SK-MEL-5 (cell line): ENCODE data around the gene WFDC12. TPM values are rescaled to one million over a fixed set of nuclear protein-coding genes. Genes with fewer than 3 reads are reported as not detected.
"Not testable (repeated sequence)": the region's sequence is repeated elsewhere in the genome, so short reads cannot be mapped to it uniquely, and the experiment has no call there.

Source experiments
- DNase-seq: peaks from one replicate; pipeline ENCODE4 v3.0.0-alpha.2; 2016; ENCODE audit warnings: low read depth, low spot score
- in situ Hi-C: cut with HindIII; loops from 2 replicates; pipeline ENCODE4 v1.10.0; 2016; ENCODE audit warnings: low sequenced_read_pairs, high pct_unique_total_duplicates, low pct_unique_long_range_greater_than_20kb
- polyA plus RNA-seq, 2 experiments: library from polyadenylated mRNA; depleted of rRNA; stranded (reverse); fragments of >200 nt; gene quantifications; 2 replicates each; pipeline ENCODE4 v1.2.3, GENCODE V29; 2015
- total RNA-seq: library from RNA; depleted of rRNA; stranded (reverse); fragments of >200 nt; shearing (Covaris generic); gene quantifications from 2 replicates; pipeline ENCODE4 v1.2.3, GENCODE V29; 2014; rRNA removed

Gene WFDC12, protein sequence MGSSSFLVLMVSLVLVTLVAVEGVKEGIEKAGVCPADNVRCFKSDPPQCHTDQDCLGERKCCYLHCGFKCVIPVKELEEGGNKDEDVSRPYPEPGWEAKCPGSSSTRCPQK
- not detected in 2 replicates for total RNA-seq
- polyA plus RNA-seq (2015; cell fraction: cytosol; rRNA removed) = not detected in 2 replicates
- not detected in 2 replicates for polyA plus RNA-seq (2015; cell fraction: nucleus; rRNA removed)

DNA sequence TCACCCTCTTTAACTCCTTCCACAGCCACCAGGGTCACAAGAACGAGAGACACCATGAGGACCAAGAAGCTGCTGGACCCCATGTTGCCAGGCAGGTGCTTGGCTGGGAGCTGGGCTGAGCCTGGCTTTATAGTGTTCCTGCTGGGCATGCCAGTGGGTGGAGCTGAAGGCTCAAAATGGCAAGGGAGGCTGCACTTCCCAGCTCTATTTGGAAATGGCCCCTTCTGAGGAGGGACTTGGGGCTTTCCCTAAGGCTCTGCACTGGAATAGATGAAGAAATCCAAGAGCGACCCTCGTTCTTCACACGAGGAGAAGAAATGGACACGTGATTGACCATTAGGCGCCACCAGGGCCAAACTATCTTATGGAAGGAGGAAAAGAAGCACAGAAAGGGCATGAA, at the start of gene WFDC12:
Gene WFDC12 (minus strand): TSS at position 101 of the 400 bp plus-strand sequence. CDS start 18 bp downstream, at position 83.
- in situ Hi-C loops = no loop called here
- no peak for DNase-seq

DNA sequence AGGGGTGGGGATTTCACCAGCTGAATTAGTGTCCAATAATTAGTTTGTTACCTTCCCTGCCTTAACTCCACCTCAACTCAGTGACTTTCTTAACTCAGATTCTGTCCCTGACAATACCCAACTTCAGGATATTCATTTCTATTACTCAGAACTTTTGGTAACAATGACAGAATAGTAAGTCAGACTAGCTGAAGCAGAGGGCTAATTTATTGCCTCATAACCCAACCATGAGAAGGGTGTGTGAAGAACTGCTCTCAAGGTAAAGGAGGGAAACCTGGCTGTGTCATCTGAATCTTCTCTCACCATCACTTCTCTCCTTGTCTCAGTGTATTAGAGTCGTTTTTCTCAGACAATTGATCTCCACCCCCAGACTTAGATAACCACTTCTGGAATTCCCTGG, 49.3 kb upstream of the WFDC12 start:
- no peak for DNase-seq
- in situ Hi-C loops = no loop called here

DNA sequence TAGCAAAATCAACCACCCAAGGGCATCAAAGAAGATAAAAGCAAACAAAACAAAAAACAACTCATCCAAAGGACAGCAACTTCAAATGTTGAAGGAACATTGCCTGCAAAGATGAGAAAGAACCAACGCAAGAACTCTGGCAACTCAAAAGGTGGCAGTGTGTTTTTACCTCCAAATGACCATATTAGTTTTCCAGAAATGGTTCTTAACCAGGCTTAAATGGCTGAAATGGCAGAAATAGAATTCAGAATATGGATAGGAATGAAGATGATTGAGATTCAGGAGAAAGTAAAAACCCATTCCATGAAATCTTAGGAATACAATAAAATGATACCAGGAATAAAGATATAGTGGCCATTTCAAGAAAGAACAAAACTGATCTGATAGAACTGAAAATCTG, 40.6 kb upstream of the WFDC12 start:
- in situ Hi-C loops = no loop called here
- DNase-seq = no peak

DNA sequence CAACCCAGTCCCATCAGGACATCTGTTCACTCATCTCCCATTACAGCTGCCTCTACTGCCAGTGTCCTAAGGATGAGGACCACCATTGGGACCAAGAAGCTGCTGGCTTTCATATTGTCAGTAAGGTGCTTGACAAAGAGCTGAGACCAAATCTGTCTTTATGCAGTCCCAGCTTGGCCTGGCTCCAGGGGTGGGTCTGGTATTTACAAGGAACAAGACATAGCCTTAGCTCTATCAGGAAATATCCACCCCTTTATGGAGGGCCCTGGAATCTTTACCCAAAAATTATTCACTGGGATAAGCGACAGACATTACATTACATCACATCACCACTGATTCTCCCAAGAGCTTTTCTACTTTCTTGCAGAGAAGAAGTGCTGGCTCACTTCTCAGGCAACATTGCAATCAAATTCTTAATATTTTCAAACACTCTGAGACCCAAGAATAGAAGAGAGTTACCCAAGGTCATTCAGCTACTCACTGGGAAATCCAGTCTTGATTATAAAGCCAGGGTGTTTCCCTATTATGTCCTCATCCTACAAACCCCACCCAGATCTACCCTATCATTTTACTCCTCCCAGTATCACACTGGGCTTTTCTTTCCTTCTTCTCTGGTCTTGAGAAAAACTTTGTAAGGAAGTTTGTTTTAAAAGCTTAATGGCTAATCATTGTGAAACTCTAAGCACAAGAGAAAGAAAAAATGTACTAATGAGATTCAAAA, 39.0 kb upstream of the WFDC12 start:
- DNase-seq = no peak
- in situ Hi-C loops = no loop called here

DNA sequence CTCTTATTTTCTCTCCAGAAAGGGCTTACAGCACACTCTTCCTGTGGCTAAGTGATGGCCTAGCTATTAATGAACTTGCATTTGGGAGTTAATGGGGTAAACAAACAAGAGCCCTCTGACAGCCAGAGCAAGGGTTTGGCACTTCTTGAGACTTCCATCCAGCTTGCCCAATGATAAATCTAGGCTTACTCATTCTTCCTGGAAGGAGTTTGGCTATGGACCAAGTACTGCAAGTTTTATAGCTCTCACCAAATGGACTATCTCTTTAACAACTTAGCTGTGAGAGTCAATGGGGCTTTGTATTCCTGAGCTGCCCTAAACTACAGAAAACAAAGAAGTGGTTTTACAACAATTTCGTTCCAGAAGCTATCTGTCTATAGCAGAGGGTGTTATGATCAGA, 33.7 kb upstream of the WFDC12 start:
- in situ Hi-C loops = no loop called here
- DNase-seq = peak; percentile 98

DNA sequence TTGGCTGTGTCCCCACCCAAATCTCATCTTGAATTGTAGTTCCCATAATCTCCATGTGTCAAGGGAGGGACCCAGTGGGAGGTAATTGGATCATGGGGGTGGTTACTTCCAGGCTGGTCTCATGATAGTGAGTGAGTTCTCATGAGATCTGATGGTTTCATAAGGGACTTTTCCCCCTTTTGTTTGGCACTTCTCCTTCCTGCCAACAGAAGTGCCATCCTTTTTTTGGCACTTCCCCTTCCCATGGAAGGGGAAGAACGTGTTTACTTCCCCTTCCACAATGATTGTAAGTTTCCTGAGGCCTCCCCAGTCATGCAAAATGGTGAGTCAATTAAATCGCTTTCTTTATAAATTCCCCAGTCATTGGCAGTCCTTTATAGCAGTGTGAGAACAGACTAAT, 32.4 kb upstream of the WFDC12 start:
- in situ Hi-C loops = no loop called here
- no peak for DNase-seq

DNA sequence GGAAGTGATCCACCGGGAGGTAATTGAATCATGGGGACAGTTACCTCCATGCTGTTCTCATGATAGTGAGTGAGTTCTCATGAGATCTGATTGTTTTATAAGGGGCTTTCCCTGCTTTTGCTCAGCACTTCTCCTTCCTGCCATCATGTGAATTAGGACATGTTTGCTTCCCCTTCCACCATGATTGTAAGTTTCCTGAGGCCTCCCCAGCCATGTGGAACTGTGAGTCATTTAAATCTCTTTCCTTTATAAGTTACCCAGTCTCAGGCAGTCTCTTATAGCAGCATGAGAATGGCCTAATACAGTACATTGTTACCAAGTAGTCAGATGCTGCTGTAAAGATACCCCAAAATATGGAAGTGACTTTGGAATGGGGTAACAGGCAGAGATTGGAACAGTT, 30.5 kb upstream of the WFDC12 start:
- in situ Hi-C loops = not testable (repeated sequence)

DNA sequence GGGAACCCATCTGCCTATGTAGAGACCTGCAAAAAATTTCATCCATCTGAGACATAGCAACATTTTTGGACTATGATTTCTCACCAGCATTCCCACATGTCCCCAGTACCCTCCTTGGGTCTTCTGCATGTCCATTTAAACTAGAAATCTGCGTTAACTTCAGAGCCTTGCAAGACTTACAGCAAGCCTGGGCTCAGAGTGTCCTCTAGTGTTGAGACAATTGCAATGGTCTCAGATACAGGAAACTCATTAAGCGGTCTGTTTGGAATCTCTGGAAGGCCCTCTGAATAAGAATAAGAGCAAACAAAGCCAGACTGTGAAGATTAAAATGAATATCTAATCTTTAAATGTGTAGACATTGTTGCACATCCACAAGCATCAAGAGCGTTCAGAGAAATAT, 29.9 kb upstream of the WFDC12 start:
- DNase-seq = peak; percentile 48

More for the DNA sequence above, 30.5 kb upstream of the WFDC12 start:
- DNase-seq = not testable (repeated sequence)

DNA sequence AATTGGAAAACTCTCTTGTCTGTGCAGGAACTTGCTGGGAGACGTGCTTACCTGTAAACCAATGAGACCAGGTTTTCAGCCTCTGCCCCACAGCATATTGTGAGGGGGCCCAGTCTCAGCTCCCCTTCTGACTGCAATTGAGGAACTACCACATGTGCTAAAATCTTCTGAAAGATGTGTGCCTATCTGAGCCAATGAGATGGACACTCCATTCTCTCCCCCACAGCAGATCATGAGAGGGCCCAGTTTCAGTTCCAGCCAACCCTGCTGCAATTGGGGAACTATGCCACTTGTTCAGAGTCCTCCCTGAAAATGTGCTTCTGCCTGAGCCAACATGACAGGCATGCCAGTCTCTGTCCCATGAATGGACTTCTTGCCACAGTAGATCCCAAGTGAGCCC, 29.5 kb upstream of the WFDC12 start:
- no peak for DNase-seq
- in situ Hi-C loops = no loop called here

More for the DNA sequence above, 29.9 kb upstream of the WFDC12 start:
- in situ Hi-C loops = no loop called here

DNA sequence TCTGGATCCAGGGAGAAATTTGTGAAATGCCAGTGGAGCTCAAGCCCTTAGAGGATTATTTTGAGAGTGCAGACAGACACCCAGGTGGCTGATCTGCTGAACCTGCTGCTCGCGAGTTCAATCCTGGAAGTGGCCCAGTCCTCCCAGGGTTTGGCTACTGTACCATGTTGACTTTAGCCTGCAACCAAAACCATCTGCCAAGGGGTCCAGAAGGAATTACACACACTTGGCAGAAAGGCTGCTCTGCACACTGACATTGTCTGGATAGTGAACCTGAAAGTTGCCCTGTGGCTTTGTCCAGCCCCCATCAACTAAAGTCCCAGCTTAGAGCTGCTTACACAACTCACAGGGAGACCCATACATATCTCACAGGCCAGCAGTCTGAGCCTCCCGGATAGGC, 28.9 kb upstream of the WFDC12 start:
- in situ Hi-C loops = no loop called here
- no peak for DNase-seq

DNA sequence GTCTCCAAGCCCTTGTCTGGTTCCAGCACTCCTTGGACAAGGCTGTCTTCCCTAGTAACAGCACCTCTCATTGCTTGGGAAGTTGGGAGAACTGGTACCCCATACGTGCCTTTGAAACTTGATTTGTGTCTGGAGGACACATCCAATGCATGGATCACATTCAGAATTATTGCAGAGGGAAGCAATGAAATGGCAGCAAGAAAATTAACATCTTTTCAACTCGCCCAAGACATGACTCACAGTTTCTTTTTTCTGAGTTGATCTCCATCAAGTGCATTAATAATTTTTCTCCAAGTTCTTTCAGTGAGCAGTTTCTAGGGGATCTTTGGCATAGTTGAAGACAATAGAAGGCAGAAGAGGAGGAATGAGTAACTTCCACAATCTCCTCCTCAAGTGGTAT, 28.1 kb upstream of the WFDC12 start:
- in situ Hi-C loops = no loop called here
- DNase-seq = no peak

DNA sequence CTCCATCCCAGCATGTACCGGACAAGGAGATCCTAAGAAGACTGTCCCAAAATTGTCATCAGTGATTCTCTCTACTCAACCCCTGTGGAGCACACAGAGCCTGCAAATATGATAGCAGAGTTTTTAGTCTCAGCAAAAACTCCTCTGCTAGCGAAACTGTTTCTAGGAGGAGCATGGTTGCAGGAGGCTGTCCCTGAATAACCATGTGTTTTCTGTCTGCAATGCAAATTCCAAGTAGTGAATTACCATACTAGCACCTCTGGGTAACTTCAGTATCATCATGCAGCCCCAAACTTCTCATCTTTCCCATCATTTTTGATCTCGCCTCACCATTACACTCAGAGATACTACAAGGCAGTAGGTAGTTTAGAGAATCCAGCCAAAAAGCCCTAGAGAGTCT, 24.8 kb upstream of the WFDC12 start:
- no peak for DNase-seq
- in situ Hi-C loops = no loop called here

DNA sequence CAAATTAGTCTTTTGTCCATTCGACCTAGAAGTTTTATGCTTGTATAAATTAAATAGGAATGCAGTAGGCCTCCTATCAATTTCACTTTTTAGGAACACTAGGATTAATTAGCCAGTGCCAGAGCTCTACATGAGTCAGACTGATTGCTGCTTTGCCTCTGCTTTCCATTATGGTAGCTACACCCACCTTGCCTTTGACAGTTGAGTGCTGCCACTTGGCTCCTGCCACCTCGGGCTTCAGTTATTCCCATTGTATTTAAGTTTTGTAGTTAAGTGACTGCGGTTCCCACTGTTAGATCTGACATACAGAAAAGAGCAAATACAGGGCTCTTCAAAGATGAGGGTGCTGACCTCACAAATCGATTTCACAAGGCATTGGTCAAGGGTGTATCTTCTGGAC, 16.6 kb upstream of the WFDC12 start:
- in situ Hi-C loops = no loop called here
- DNase-seq = no peak

DNA sequence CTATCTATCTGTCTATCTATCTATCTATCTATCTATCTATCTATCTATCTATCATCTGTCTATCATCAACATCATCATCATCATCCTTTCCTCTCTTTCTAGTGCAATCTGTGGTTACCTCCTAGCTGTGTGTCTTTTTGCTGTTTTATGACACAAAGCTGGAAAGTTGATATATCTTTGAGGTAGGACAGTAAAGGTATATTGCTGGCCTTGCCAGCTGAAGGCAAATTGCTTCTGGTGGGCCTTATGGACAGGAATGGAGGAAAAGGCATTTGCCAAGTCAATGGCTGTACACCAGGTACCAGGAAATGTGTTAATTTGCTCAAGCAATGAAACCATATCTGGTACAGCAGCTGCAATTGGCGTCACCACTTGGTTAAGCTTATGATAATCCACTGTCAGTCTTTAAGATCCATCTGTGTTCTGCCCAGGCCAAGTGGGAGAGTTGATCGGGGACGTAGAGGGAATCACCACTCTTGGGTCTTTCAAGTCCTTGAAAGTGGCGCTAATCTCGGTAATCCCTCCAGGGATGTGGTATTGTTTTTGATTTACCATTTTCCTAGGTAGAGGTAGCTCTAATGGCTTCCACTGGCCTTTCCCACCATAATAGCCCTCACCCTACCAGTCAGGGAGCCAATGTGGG, 15.6 kb upstream of the WFDC12 start:
- in situ Hi-C loops, DNase-seq: not testable (repeated sequence)

DNA sequence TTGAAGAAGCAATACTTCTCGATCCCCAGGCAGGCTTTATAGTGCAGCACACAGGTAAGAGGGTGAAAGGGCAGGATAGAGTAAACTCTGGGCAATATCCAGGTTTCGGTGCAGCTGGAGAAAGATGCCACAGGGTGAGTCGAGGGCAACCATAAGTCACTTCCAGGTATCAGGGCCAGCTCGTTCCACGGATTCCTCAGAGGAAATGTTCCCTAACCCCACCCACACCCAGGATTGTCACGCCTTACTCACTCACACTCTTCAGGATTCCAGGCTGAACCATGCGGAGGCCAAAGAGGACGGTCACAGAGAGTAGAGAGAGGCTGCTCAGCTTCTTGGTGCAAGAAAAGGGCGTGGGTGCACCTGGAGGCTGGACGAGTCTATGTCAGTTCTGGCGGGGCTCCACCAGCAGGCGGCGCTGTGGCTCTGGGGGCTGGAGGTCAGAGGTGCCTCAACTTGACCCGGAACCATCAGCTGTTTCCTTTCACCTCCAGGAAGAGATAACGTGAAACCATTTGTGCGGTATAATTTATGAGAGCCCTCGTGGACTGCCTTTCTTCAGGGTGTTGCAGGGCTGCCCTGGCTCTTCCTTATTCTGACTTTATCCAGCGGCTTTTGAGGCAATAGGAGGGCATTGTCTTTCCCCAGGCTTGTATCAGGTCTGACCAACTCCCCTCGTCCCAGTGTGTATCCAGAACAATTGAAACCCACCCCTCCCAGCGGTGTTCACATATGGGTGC, 14.5 kb upstream of the WFDC12 start:
- peak; percentile 62 for DNase-seq
- in situ Hi-C loops = no loop called here

DNA sequence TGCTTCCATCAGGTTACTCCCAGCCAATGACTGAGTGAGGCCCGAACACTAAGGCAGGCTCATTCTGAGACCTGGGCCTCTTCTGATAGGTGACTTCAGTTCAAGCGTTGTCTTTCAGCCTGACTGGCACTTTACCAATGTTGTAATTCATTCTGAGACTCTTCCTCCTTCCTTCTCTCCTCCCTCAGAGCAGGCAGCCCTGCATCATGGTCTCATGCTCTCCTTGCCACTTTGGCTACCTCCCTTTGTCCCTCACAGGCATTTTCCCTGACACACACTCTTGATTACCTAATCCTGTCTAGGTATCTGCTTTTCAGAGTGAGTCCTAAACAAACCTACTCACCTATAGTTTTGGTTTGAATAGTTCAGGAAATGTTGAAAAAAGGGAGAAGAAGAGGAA, 12.6 kb upstream of the WFDC12 start:
- in situ Hi-C loops = no loop called here
- DNase-seq = no peak

DNA sequence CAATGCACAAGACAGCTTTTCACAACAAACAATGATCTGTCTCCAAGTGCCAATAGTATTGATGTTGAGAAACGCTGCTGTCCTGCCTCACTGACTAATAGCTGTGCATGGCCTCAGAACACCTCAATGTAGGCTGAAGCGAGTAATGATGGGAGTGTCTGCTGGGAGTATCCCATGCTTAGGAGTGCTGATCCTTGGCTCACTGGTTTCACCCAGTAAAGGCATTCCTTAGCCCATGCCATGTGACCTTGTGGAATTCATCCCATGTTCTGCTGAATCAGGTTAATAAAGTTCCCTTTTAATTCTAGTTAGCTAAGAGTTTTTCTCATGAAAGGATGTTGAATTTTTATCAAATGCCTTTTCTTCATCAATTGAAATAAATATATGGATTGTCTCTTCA, 3.8 kb upstream of the WFDC12 start:
- in situ Hi-C loops = no loop called here
- DNase-seq = no peak

DNA sequence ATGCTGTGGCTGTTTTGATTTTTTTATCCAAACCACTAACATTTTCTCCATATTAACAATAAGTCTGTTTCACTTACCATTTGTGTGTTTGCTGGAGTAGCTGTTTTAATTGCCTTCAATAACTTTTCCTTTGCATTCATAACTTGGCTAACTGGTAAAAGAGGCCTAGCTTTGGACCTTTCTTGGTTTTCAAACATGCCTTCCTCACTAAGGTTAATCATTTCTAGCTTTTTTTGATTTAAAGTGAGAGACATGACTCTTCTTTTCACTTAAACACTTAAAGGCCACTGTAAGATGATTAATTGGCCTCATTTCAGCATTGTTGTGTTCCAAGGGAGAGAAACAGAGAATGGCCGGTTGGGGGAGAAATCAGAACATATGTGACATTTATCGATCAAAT, 2.9 kb downstream of the WFDC12 start:
- no peak for DNase-seq
- in situ Hi-C loops = no loop called here
